ENCODE results near the gene TSPAN9.

GRCh38 chr12:3134526-3135135 is 57.5 kb downstream of the TSPAN9 start:
- no peak for TF ChIP-seq CTCF (IDR thresholded peaks at IDR 0.05)
- no peak for TF ChIP-seq GABPA (IDR thresholded peaks at IDR 0.05; ENCODE audit: low read depth)
- TF ChIP-seq TEAD4 (IDR thresholded peaks at IDR 0.05; ENCODE audit: borderline replicate concordance, insufficient read depth) = no peak
- no peak for TF ChIP-seq MAX (IDR thresholded peaks at IDR 0.05; ENCODE audit: low read depth)
- no peak for TF ChIP-seq EZH2phosphoT487 (IDR thresholded peaks at IDR 0.05; ENCODE audit: borderline replicate concordance, low read depth)

Data from SK-N-SH (cell line).